ENCODE measurements around the gene SSC5D.
"Not testable (repeated sequence)": the region's sequence is repeated elsewhere in the genome, so short reads cannot be mapped to it uniquely, and the experiment has no call there.

The SSC5D gene

GRCh38 chr19:55508120-55508519 is 19.9 kb downstream of the SSC5D start:
- DNase-seq = no peak

GRCh38 chr19:55516878-55517620 is 28.8 kb downstream of the SSC5D start:
- DNase-seq = peak; percentile 90 to 91

GRCh38 chr19:55519451-55520311 is 31.4 kb downstream of the SSC5D start:
- no peak for DNase-seq

GRCh38 chr19:55520691-55521292 is 32.6 kb downstream of the SSC5D start:
- DNase-seq = no peak

- no peak for DNase-seq
Observed at GRCh38 chr19:55525289-55526101, 37.3 kb downstream of the SSC5D start.

- no peak for DNase-seq
Observed at GRCh38 chr19:55526216-55527196, 38.3 kb downstream of the SSC5D start.

- no peak for DNase-seq
Observed at GRCh38 chr19:55527197-55528029, 39.2 kb downstream of the SSC5D start.

- DNase-seq = no peak
Observed at GRCh38 chr19:55528030-55528803, 40.0 kb downstream of the SSC5D start.

GRCh38 chr19:55529636-55530234 is 41.5 kb downstream of the SSC5D start:
- no peak for DNase-seq

- DNase-seq = no peak
Observed at GRCh38 chr19:55530996-55531395, 42.8 kb downstream of the SSC5D start.

- not testable (repeated sequence) for DNase-seq
Observed at GRCh38 chr19:55534280-55534679, 46.0 kb downstream of the SSC5D start.

GRCh38 chr19:55535173-55535964 is 47.1 kb downstream of the SSC5D start:
- no peak for DNase-seq

GRCh38 chr19:55535965-55536350 is 47.7 kb downstream of the SSC5D start:
- DNase-seq = no peak

- DNase-seq = no peak
Observed at GRCh38 chr19:55536366-55536765, 48.1 kb downstream of the SSC5D start.

GRCh38 chr19:55536951-55537740 is 48.9 kb downstream of the SSC5D start, which contains the start of gene SBK2:
Gene SBK2 (minus strand): TSS chr19:55537133. CDS start chr19:55536294, 839 bp downstream.
- DNase-seq = no peak

- no peak for DNase-seq
Observed at GRCh38 chr19:55537741-55538111, 49.5 kb downstream of the SSC5D start.

- no peak for DNase-seq
Observed at GRCh38 chr19:55538132-55538531, 49.9 kb downstream of the SSC5D start.
